Activated CD8-positive, alpha-beta memory T cell treated with anti-CD3 and anti-CD28 coated beads for 36 hours (primary cell): ENCODE results near the gene FADS3. TPM values are rescaled to one million over a fixed set of nuclear protein-coding genes. Genes with fewer than 3 reads are reported as not detected.

Experiments used
- CTCF ChIA-PET: fragments of 350-600 bp; sonication (Branson Sonifier 250); formaldehyde crosslinking; loops from one replicate; lab custom pipeline; 2021; ENCODE audit warnings: antibody characterized with exemption; lab: Charles Lee
- POLR2A ChIA-PET: fragments of 350-600 bp; sonication (Branson Sonifier 250); formaldehyde crosslinking; loops from one replicate; lab custom pipeline; 2021; ENCODE audit warnings: antibody characterized with exemption; lab: Charles Lee
- total RNA-seq, 2 experiments: library from RNA; stranded (reverse); gene quantifications; one replicate each; pipeline ENCODE4 v1.2.3, GENCODE V29; 2021

The FADS3 gene
- total RNA-seq, 2 experiments from 2014 or later: 8.2 to 9.7 TPM

DNA sequence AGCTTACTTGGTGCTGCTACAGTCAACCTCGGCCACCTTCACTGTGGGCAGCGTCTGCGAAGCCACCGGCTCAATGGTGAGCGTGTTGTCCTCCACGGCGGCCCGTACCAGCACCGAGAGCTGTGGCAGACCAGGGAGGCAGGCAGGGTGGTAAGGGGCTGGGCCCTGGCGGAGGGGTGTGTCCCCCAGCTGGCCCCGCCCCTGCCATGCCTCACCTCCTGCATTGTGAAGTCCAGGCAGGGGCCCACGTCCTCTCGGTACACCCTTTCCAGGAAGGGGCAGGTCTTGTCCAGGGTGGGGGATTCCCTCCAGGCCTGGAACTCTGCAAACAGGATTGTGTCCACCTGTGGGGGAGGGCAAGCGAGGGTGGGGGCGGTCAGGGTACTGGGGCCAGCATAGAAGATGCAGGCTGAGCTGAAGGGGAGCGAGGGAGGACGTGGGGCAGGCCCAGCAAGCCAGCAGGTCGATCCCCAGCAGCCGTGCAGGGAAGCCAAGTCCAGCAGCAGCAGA lies 13.2 kb upstream of the FADS3 start:
- CTCF ChIA-PET: interaction anchor here (1.1 to 2.0 kb wide), 4 partner anchors 34 to 205 kb away, joined by 3 to 5 read pairs (median 4); no protein-coding TSS in a partner anchor
- POLR2A ChIA-PET: no interaction called here

DNA sequence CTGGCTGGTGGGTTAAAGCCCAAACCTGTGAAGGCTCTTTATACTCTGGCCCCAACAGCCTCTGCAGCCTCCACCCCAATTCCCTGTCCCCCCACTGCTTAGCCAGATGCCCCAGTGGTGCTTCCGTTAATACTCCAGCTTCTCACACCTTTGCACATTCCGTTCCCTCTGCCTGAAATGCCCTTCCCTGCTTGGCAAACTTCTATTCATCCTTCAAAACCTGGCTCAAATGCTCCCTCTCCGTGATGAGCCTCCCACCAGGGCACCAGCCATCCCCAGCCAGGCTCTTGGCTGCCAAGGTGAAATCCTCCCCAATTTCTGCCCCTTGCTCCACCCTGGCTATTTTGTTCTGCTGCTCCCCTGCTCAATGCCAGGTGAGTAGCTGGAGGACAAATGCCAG lies 12.5 kb upstream of the FADS3 start:
- ChIA-PET CTCF (interaction anchor here (0.5 to 2.0 kb wide), 4 partner anchors 26 to 206 kb away, joined by 3 to 5 read pairs (median 3); no protein-coding TSS in a partner anchor), POLR2A (no interaction called here)

DNA sequence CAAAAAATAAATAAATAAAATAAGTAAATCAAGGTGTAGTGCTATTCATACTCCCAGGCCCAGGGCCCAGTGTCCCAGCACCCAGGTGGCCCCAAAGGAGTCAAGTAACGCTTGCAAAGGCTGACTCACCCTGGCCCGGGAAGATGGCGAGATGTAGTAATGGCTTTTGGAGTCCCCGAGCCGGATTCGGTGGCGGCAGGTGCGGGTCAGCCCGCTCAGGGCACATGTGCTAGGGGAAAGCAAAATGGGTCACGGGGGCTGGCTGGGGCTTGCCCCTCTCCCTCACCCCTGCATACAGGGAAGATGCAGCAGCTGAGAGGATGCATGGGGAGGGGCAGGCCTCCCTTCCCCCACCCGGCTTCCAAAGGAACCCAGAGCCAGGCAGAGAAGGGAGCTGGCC lies 11.0 kb upstream of the FADS3 start:
- ChIA-PET POLR2A (no interaction called here), CTCF (interaction anchor here (1.2 to 2.1 kb wide), 3 partner anchors 45 to 180 kb away, joined by 3 to 8 read pairs (median 3); no protein-coding TSS in a partner anchor)

DNA sequence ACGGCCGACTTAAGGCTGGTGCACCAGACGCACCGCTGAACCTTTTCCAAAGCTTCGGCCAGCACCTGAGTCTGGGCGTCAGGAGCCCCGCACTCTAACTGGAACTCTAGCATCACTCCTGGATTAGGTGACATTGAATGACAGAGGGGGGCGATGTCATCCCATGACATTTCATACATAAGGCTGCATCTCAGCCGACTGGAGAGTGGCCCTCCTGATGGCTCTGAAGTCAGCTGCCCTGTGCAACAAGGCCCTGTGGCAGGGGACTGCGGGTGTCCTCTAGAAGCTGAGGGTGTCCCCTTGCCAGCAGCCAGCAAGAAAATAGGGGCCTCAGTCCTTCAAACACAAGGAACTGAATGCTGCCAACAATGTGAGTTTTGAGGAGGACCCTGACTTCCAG lies 10.1 kb upstream of the FADS3 start:
- POLR2A ChIA-PET: no interaction called here
- CTCF ChIA-PET: interaction anchor here (2.1 to 6.8 kb wide), 3 partner anchors 47 to 208 kb away, joined by 8 to 92 read pairs (median 87); partner anchors contain the start of gene BEST1

DNA sequence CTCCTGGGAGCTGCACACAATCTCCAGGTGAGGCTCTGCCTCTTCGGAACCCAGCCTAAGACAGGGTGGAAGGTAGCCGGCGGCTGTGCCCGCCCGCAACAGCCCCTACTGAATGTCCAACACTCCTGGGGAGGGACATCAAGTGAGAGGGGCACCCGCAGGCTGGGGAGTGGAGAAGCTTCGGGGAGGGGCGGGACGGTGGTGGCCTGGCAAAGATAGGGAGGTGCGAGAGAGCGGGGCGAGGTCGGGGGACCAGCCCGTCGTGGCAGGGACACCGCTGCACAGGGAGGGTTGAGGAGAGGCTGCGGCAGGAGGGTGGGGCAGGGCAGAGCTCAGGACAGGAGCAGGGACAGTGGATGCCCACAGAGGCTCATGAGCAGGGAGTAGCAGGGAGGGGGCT lies 8.9 kb upstream of the FADS3 start:
- POLR2A ChIA-PET: no interaction called here
- CTCF ChIA-PET: interaction anchor here (1.1 to 6.8 kb wide), 10 partner anchors 18 to 221 kb away, joined by 3 to 92 read pairs (median 12); partner anchors contain the start of gene BEST1

DNA sequence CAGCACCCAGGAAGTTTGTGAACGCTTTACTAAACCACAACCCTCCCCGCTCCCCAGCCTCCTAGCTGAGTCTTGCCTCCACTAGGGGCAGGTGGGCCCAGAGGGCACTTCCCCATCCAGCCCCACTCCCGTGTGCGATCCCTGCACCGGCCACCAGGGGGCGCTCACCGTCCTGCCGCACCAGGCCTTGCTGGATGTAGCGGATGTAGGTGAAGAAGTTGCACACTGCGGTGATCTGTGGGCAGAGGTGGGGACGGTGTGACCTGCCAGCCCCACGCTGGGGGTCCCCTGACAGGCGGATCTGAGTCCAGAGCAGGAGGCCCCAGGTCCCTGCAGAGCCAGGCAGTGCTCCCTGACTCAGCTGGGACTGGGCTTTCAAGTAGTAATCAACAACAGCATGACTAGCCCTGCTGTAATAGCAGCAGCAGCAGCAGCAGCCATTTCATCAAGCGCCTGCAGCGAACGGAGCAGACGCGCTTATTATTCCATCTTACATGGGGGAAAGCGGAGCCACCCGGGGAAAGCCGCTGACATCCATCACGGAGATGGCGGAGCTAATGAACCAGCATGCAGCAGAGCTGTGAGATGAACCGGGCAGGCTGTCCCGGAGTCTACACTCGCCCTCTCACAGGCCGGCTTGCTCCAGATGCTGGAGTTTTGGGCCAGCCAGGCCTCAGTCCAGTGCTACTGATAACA lies 7.9 kb upstream of the FADS3 start:
- ChIA-PET CTCF (interaction anchor here (0.6 to 6.8 kb wide), 35 partner anchors 8 to 225 kb away, joined by 3 to 92 read pairs (median 4); partner anchors contain the start of genes BEST1, FADS1, FADS3 and FTH1), POLR2A (no interaction called here)

DNA sequence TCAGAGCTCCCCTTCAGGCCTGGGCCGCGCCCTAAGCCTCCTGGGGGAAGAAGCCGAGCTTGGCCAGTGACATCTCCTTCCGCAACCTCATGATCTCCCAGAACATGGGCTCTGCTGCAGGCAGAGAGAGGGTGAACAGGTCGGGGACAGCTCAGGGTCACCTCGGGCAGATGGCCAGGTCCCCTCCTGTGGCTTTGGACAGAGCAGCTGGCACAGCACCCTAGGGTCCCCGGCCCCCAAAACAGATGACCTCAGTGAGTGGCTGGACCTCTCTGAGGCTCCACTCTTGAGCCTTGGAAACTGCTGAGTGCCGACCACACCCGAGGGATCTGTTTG lies 6.9 kb upstream of the FADS3 start:
- ChIA-PET CTCF (interaction anchor here (0.7 to 6.8 kb wide), 23 partner anchors 7 to 317 kb away, joined by 3 to 92 read pairs (median 4); partner anchors contain the start of genes BEST1, FADS3, FEN1 and INCENP), POLR2A (no interaction called here)

DNA sequence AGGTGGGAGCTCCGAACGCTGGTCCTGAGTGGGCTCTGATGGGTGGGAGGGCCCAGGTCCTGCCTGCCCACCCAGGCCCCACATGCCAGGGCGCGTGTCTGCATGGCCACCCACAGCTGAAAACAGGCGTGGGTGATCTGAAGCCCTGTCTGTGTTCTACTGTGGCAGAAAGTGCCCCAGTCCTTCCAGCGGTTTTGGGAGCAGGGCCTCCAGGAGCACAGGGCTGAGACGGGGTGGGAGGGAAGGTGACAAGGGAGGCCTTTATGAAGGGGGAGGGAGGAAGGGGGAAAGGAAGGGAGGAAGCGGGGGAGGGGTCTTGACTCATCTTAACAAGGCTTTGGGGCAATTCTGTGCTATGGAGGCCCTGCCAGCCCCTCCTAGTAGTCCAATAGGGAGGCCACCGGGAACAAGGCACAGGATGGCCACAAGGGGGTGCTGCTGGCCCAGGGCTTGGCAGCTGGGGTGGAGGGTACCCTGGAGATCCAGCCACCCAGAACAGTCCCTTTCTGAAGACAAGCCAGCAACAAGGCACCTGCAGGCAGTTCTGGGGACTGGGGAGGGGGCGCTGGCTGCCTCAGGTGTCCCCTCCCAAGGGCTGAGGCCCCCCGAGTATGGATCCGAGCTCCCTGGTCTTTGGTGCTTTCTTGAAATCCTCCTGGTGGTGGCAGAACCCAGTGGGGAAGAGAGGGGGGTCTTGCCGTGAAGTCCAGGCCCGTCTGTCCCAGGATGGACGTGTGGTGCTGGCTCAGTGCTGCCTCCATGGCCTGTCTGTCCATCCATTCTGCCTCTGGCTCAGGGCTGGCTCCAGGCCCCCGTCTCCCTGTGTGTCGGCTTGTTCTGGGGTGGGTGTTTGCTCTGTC lies 6.3 kb upstream of the FADS3 start:
- POLR2A ChIA-PET: no interaction called here
- CTCF ChIA-PET: interaction anchor here (0.7 to 6.8 kb wide), 18 partner anchors 8 to 316 kb away, joined by 3 to 92 read pairs (median 4); partner anchors contain the start of genes BEST1, FEN1 and TMEM258

DNA sequence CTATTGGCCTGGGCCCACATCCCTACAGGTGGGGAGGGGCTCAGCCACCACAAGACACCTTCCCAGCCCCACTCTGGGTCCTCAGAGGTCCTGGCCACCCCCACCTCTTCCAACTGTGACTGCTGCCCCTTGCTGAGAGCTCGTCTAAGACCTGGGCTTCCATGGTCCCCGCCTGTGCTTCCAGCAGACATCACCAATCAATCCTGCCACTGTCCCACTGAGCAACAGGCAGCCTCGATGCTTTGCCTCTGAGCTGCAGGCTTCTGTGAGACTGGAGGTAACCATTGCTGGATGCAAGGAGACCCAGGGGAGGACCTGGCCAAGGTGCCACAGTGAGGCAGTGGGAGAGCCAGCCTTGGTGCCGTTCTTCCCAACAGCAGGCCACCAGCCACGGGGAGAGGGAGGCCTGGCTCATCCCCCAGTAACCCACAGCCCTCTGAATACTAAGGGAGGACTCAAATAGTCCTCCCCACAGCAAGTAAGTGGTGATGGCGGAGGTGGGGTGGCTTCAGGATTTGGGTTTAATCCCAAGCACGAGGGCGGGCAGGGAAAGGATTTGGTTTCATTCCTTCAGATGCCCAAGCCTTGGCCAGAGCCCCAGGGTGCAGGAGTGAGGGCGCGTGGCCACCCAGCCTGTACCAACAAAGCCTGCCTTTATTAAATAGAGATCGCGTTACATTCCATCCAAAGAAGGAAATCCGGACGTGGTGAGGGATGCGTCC lies 5.5 kb upstream of the FADS3 start:
- CTCF ChIA-PET: interaction anchor here (0.6 to 6.8 kb wide), 9 partner anchors 11 to 213 kb away, joined by 3 to 92 read pairs (median 4); partner anchors contain the start of genes BEST1, FEN1 and TMEM258

DNA sequence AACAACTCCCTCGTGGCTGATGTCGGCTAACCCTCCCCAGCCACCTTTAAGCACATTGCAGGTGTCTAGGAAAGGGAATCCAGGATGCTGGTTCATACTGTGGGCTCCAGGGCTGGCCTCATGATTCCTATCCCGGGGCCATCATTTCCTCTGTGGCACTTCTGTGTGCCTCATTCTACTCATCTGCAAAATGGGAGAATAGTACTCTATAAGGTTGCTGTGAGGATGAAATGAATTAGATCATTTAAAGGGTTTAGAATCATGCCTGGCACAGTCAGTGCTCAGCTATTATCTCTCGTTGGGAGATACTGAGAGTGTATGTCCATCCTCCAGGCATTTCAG lies 4.3 kb upstream of the FADS3 start:
- POLR2A ChIA-PET: no interaction called here
- CTCF ChIA-PET: interaction anchor here (6.0 to 6.8 kb wide), 3 partner anchors 53 to 214 kb away, joined by 85 to 92 read pairs (median 87); partner anchors contain the start of gene BEST1

More for the DNA sequence above, 5.5 kb upstream of the FADS3 start:
- POLR2A ChIA-PET: interaction anchor here (0.6 kb wide), 1 partner anchor 56 kb away, joined by 3 read pairs; no protein-coding TSS in a partner anchor

DNA sequence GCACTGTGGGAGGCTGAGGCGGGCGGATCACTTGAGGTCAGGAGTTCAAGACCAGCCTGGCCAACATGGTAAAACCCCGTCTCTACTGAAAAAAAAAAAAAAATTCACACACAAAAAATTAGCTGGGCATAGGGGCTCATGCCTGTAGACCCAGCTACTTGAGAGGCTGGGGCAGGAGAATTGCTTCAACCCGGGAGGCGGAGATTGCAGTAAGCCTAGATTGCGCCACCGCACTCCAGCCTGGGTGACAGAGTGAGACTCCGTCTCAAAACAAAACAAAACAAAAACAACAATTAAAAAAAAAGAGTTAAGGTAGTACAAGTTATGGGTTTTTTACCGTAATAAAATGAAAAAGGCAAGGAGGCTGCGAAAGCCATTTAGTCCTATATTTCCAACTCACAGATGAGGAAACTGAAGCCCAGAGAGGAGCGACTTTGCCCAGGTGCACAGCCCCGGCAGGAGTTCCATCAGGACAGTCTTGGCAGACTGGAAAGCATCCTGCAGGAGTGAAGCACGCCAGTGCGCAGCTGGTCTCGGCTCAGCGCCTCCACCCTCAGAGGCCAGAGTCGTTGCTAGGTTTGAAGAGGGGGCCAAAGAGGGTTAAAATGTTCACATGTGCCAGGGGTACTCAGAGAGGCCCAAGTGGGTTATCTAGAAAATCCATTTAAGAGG lies 3.8 kb upstream of the FADS3 start:
- CTCF ChIA-PET: interaction anchor here (6.0 to 6.8 kb wide), 2 partner anchors 53 to 186 kb away, joined by 85 to 92 read pairs; partner anchors contain the start of gene BEST1
- POLR2A ChIA-PET: no interaction called here

DNA sequence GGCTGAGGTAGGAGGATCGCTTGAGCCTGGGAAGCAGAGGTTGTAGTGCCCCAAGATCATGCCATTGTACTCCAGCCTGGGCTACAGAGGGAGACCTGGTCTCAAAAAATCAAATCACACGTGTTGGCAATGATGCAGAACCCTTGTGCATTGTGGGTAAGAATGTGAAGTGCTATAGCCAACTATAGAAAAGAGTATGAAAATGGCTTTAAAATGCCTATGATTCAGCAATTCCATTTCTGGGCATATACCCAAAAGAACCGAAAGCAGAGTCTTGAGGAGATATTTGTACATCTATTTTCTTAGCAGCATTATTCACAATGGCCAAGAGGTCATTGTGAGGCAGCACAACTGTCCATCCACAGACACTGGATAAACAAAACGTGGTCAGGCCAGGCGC lies 2.6 kb upstream of the FADS3 start:
- CTCF ChIA-PET: interaction anchor here (2.4 kb wide), 1 partner anchor 214 kb away, joined by 13 read pairs; no protein-coding TSS in a partner anchor
- POLR2A ChIA-PET: no interaction called here

DNA sequence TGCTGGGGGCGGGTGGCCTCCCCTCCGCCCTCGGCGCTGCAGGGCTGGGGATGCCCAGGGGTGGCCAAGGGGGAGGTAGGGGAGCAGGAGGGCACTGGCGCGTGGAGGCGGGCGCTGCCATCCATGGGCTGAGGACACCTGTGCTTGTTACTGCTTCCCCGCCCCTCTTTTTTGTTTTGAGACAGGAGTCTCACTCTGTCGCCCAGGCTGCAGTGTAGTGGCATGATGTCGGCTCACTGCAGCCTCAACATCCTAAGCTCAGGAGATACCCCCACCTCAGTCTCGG lies 683 bp upstream of the FADS3 start:
- CTCF ChIA-PET: interaction anchor here (0.6 to 2.4 kb wide), 5 partner anchors 95 to 840 kb away, joined by 4 to 13 read pairs (median 6); no protein-coding TSS in a partner anchor
- POLR2A ChIA-PET: no interaction called here

DNA sequence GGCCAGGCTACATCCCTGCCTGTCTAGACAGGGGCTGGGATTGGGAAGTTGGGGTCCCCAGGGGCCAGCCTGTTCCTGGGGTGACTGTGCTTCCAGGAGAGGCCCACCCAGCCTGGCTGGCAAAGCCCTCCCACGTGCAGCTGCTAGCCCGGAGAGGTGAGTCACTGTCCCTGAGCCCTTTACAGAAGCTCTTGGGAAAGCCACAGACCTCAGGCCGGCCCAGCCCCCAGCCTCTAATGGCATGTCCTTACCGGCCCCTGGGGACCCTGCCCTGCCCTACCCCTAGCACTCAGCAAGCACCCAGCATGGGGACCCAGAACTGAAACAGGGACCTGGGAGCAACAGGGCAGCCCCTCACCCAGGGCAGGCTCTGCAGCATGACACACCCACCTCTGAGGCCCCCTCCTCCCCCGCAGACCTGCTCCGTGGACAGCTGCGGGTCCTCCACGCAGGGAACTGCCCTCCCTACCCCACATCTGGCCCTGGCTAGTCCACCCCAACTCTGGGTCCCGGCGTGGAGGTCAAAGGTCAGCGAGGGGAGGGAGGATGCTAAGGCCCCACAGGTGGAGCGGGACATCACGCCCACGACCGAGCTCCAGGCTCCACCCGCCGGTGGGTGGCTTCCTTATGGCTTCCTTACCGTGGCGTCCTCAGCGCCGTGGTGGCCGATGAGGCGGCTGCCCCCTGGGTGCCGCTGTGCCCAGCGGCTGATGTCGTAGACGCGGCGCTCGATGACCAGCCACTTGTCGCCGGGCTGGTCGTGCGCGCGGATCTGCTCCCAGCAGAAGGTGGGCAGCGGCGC lies 615 bp downstream of the FADS3 start:
- POLR2A ChIA-PET: interaction anchor here (1.0 kb wide), 1 partner anchor 63 kb away, joined by 3 read pairs; the partner anchor contains the start of gene FADS2
- CTCF ChIA-PET: interaction anchor here (1.2 to 2.4 kb wide), 4 partner anchors 8 to 217 kb away, joined by 3 to 9 read pairs (median 6); no protein-coding TSS in a partner anchor

DNA sequence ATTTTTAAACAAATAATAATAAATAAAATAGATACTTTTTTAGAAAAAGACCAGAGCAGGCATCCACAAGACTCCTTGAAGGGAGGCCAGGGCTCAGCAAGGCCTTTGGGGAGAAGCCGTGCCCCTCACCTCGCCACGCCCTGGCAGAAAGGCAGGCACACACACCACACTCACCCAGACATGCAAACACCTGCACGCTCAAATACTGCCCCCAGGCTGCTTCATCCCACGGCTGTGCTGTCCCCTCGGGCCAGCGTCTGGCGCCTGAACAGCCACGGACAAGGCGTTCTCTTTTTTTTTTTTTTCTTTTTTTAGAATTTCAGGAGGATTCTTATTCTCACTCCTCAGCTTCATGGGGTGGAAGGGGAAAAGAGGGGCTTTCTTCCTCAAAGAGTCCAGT lies 1.5 kb downstream of the FADS3 start:
- ChIA-PET CTCF (interaction anchor here (1.2 to 2.4 kb wide), 4 partner anchors 8 to 218 kb away, joined by 3 to 9 read pairs (median 4); no protein-coding TSS in a partner anchor), POLR2A (no interaction called here)

DNA sequence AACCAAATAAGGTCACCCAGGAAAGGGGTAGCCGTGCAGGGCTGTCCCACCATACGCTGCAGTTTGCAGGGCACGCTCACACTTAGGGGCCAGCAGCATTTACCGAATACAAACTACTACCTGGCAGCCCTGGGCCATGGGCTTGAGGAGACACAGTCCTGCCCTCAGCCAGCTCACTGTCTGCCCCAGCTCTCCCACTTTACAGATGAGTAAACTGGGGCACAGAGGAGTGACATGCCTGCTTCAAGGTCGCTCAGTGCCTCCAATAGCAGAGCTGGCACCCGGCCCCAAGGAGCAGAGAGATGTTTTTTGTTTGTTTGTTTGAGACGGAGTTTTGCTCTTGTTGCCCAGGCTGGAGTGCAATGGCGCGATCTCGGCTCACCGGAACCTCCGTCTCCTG lies 2.8 kb downstream of the FADS3 start:
- ChIA-PET CTCF (interaction anchor here (1.6 kb wide), 1 partner anchor 10 kb away, joined by 5 read pairs; no protein-coding TSS in a partner anchor), POLR2A (no interaction called here)
